RWPE2 (cell line): ENCODE results near the gene DOK3.
A peak's percentile ranks its signal among the peaks of the same experiment; 100 is the strongest.

ENCODE experiments used
- ATAC-seq: fragments of 200-7000 bp; cut with Tn5 transposase; 3 replicates; pipeline ENCODE4 v1.9.1; 2021; ENCODE audit warnings: low read depth
- DNase-seq: peaks from one replicate; pipeline ENCODE4 v3.0.0-alpha.2; 2020; ENCODE audit warnings: low spot score
- H3K27ac ChIP-seq: fragments of 450-650 bp; 2 replicates; pipeline ENCODE4 v1.5.1; 2017; ENCODE audit warnings: mild to moderate bottlenecking; ENCODE audit not compliant: poor library complexity, severe bottlenecking
- H3K27me3 ChIP-seq: fragments of 250-450 bp; sonication (Bioruptor Pico); 2 replicates; pipeline ENCODE4 v1.5.1; 2021; ENCODE audit warnings: mild to moderate bottlenecking, moderate library complexity; ENCODE audit not compliant: insufficient read depth, poor library complexity, severe bottlenecking
- H3K36me3 ChIP-seq: fragments of 250-450 bp; sonication (Bioruptor Pico); 2 replicates; pipeline ENCODE4 v1.5.1; 2020; ENCODE audit warnings: low read depth, mild to moderate bottlenecking, moderate library complexity
- H3K4me1 ChIP-seq: fragments of 250-450 bp; sonication (Bioruptor Pico); 2 replicates; pipeline ENCODE4 v1.5.1; 2021; ENCODE audit warnings: mild to moderate bottlenecking, moderate library complexity; ENCODE audit not compliant: insufficient read depth, poor library complexity, severe bottlenecking
- H3K4me3 ChIP-seq: fragments of 250-450 bp; sonication (Bioruptor Pico); 2 replicates; pipeline ENCODE4 v1.5.1; 2021; ENCODE audit warnings: mild to moderate bottlenecking, moderate library complexity; ENCODE audit not compliant: severe bottlenecking
- H3K9me3 ChIP-seq: fragments of 250-450 bp; sonication (Bioruptor Pico); 2 replicates; pipeline ENCODE4 v1.5.1; 2021; ENCODE audit warnings: mild to moderate bottlenecking, moderate library complexity; ENCODE audit not compliant: severe bottlenecking
- CTCF ChIP-seq: fragments of 450-650 bp; IDR thresholded peaks from one replicate; pipeline ENCODE4 v1.5.1; 2017; ENCODE audit warnings: mild to moderate bottlenecking, moderate library complexity; ENCODE audit not compliant: poor library complexity, severe bottlenecking

DOK3 gene

DNA sequence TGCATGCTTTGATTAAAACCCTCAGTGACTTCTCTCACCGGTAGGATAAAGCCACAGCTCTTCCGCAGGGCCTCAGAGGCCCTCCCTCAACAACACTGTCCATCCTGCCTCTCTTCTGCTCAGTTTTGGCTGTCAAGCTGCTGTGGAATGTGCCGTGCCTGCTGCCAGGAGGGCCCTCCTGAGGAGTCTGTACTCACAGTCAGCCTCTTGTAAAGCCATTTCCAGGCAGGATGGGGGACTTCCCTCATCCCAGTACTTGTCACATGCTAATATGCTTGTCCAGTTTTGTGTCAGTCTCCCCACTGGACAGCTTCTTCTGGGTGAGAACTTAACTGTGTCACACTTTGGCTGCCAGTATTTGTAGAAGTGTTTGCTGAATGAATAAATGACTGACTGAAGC lies 21.0 kb upstream of the DOK3 start:
- no peak for TF ChIP-seq CTCF
- ATAC-seq (no peak), DNase-seq (no peak)
- Histone ChIP-seq H3K27ac (no peak overlapping the region), H3K36me3 (peaks cover 71% of the 10 kb centered on the region), H3K9me3 (no peaks in the 10 kb centered on the region), H3K4me1 (no peaks in the 10 kb centered on the region), H3K4me3 (no peak overlapping the region), H3K27me3 (no peaks in the 10 kb centered on the region)

DNA sequence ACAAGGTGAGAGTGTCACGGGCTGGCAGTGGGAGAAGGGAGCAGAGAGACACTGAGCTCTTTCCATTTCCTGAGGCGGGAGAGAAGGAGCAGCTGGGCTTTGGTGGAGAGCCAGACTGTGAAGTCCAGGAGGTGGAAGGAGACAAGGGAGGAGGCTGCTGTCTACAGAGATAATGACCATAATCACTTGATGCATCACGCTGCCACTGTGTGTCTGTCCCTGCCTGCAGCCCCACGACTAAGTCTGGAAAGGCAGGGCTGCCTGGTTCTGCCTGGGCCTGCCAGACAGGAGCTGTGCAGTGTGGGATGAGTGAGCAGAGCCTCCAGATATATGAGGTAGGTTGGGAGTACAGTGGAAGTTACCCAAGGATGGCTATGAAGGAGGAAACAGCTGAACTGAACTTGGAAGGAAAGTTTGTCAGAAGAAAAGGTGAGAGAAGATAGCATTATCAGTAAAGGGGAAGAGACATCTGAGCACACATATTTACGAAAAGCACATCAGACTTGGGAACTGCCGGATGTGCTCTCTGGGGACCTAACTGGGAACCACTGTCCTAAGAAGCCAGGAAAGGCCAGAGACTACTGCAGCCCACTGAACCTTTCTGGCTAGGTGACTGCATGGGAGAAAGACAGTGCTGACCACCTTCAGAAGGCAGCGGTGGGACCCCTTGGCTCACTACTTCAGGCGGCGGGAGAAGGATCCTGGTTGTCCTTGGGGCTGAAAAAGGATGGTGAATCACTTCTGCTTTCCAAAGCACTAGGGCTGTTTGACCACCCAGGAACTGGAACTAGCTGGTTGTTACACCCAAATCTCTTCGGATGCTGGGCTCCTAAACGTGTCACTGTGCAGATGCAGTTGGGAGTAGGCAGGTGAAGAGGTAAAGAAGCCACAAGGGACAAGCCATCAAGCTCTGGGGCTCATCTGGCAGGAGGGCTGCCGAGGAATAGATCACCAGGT lies 19.9 kb upstream of the DOK3 start:
- Histone ChIP-seq H3K27ac (no peak overlapping the region), H3K4me3 (no peak overlapping the region), H3K4me1 (no peaks in the 10 kb centered on the region), H3K36me3 (peaks cover 71% of the 10 kb centered on the region), H3K27me3 (no peaks in the 10 kb centered on the region), H3K9me3 (no peaks in the 10 kb centered on the region)
- ATAC-seq (no peak), DNase-seq (peak; percentile 55)
- no peak for TF ChIP-seq CTCF

GRCh38 chr5:177528631-177529030 lies 19.0 kb upstream of the DOK3 start:
- no peaks in the 10 kb centered on the region for H3K27me3 ChIP-seq
- peaks cover 77% of the 10 kb centered on the region for H3K36me3 ChIP-seq
- no peak for TF ChIP-seq CTCF
- H3K27ac ChIP-seq: no peak overlapping the region
- no peaks in the 10 kb centered on the region for H3K4me1 ChIP-seq
- H3K9me3 ChIP-seq: no peaks in the 10 kb centered on the region
- DNase-seq: peak; percentile 57
- H3K4me3 ChIP-seq: no peak overlapping the region
- ATAC-seq: no peak

GRCh38 chr5:177527595-177527994 lies 18.0 kb upstream of the DOK3 start:
- TF ChIP-seq CTCF: no peak
- Histone ChIP-seq H3K9me3 (no peaks in the 10 kb centered on the region), H3K27ac (no peak overlapping the region), H3K4me3 (no peak overlapping the region), H3K4me1 (no peaks in the 10 kb centered on the region), H3K36me3 (peaks cover 82% of the 10 kb centered on the region), H3K27me3 (no peaks in the 10 kb centered on the region)
- ATAC-seq (no peak), DNase-seq (peak; percentile 71)

DNA sequence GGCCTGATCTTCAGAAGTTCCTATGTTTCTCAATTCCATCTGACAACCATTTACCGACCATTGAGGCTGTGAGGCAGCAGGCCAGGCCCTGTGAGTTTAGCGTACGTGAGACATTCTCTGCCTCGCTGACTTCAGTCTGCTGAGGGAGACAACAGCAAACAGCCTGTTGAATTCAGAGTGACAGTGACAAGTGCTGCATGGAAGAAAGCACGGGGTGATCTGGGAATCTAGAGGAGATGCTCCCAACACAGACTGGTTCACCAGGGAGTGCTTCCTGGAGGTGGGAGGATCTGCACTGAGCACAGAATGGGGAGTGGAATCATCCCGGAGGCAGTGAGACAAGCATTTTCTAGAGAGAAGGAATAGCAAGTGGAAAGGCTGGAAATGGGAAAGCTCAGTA lies 17.2 kb upstream of the DOK3 start:
- DNase-seq (no peak), ATAC-seq (no peak)
- no peaks in the 10 kb centered on the region for H3K9me3 ChIP-seq
- no peak for TF ChIP-seq CTCF
- no peaks in the 10 kb centered on the region for H3K4me1 ChIP-seq
- peaks cover 82% of the 10 kb centered on the region for H3K36me3 ChIP-seq
- no peak overlapping the region for H3K27ac ChIP-seq
- no peaks in the 10 kb centered on the region for H3K27me3 ChIP-seq
- H3K4me3 ChIP-seq: no peak overlapping the region
